ENCODE results near the gene CROCC2.

Gene CROCC2

GRCh38 chr2:241009191-241009590 is 103.1 kb downstream of the CROCC2 start:
- TF ChIP-seq ZFX (IDR thresholded peaks at IDR 0.05) = no peak
- TF ChIP-seq CTCF (conservative IDR thresholded peaks at IDR 0.05) = no peak
- peak overlapping the region; percentile 89 for H3K27ac ChIP-seq

GRCh38 chr2:241009601-241010530 is 103.7 kb downstream of the CROCC2 start:
- peak overlapping the region; percentile 89 for H3K27ac ChIP-seq
- TF ChIP-seq ZFX (IDR thresholded peaks at IDR 0.05) (no peak), CTCF (conservative IDR thresholded peaks at IDR 0.05) (no peak)

GRCh38 chr2:241010531-241011295 is 104.6 kb downstream of the CROCC2 start:
- TF ChIP-seq ZFX (IDR thresholded peaks at IDR 0.05) (no peak), CTCF (conservative IDR thresholded peaks at IDR 0.05) (no peak)
- H3K27ac ChIP-seq = peak overlapping the region; percentile 89

GRCh38 chr2:241011296-241011600 is 105.1 kb downstream of the CROCC2 start:
- H3K27ac ChIP-seq = no peak overlapping the region
- TF ChIP-seq CTCF (conservative IDR thresholded peaks at IDR 0.05) (no peak), ZFX (IDR thresholded peaks at IDR 0.05) (no peak)

- H3K27ac ChIP-seq = no peak overlapping the region
- TF ChIP-seq CTCF (conservative IDR thresholded peaks at IDR 0.05) (no peak), ZFX (IDR thresholded peaks at IDR 0.05) (no peak)
Observed at GRCh38 chr2:241011751-241012510, 105.8 kb downstream of the CROCC2 start.

GRCh38 chr2:241014224-241014623 is 108.1 kb downstream of the CROCC2 start:
- TF ChIP-seq CTCF (conservative IDR thresholded peaks at IDR 0.05) (no peak), ZFX (IDR thresholded peaks at IDR 0.05) (no peak)

More at GRCh38 chr2:241014224-241014623, 108.1 kb downstream of the CROCC2 start:
- no peak overlapping the region for H3K27ac ChIP-seq
